HG02884 (cell line): ENCODE results near the gene THSD7B.

ENCODE experiments used
- ATAC-seq: cut with Tn5 transposase; IDR thresholded peaks from one replicate; pipeline ENCODE4 v1.9.1; 2021; ENCODE audit warnings: mild to moderate bottlenecking, moderate library complexity; ENCODE audit not compliant: unreplicated experiment

THSD7B gene

DNA sequence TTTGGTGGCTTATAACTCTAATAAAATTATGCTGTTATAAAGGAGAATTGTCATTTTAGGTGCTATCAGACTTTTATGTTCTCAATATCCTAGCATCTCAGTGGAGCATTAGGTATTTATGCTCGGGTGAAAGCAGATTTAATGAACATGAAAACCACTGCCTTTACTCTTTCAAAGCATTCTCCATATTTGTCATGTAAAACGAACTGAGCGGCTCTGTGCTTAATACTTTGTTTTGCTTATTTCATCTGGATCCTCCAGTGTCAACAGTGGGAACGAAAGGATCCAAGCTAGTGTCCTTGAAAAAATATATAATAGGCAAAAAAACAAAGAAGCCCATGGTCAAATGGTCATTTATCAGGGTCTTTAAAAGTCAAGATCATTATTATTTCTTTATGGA, 53.5 kb downstream of the THSD7B start:
- ATAC-seq, result no peak

DNA sequence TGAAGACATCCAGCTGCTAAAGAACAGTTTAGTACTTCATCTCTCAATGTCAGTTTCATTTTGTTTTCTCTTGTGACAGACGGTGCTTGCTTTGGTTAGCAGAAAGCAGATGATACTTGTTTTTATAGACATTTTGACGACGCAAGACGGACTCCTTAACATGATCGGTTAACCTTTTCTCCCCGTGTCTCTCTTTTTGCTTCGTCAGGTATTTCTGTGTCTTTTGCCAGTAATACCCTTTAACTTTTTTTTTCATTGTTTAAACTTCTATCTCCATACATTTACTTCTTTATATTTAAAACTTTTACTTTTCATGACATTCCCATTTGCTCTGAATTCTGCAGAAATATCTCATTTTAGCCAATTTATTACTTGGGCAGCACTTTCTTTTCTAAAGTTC, 57.9 kb downstream of the THSD7B start:
- no peak for ATAC-seq

DNA sequence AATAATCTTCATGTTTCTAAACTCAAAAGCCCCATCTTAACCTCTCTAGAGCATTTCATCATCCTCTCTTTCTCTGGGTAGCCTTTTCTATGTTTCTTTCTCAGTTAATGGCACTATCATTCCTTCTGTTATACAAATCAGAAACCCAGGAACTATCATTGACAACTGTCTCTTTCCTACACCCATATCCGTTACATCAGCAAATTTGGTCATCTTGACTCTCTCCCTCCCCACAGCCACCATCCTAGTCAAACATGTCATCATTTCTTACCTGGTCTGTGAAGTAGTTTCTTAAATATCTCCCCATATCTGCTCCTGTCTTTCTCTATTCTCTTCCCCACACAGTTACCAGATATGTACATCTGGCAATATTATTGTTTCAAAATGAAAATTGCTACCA, 62.8 kb downstream of the THSD7B start:
- ATAC-seq, result no peak

DNA sequence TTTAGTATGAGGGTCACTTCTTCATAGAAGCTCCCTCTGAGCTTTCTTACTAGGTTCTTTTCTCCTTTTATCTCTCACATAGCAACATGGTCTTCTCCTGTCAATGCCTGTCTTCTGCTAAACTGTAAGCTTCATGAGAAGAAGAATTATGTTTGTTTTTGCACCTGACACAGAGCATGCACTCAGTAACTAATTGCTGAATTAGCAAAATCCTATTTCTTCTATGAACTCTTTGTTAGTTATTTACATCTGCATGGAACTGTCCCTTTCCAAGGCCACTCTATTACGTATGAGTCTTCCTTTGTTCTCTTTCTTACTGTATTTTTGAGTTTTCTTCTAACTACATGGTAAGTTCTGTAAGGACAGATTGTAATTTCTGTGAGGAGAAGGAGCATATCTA, 63.4 kb downstream of the THSD7B start:
- no peak for ATAC-seq

DNA sequence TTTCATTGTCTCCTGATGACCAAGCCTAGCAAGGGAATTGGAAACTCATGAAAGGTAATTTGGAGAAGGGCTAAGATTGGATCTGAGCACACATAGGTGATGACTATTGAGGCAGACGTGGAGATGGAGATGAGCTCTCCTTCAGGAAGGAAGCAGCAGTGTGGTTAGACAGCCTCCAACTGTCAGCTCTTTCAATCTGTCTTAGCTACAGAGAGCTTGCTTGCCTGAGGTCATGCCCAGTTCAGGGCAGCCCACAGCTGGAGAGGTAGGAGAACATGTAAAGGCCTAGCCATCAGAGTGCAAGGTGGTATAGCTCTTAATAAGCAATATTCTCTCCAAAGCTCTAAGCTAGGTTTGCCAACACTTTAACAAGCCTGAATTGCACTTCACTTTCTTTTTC, 79.2 kb downstream of the THSD7B start:
- ATAC-seq, result no peak

DNA sequence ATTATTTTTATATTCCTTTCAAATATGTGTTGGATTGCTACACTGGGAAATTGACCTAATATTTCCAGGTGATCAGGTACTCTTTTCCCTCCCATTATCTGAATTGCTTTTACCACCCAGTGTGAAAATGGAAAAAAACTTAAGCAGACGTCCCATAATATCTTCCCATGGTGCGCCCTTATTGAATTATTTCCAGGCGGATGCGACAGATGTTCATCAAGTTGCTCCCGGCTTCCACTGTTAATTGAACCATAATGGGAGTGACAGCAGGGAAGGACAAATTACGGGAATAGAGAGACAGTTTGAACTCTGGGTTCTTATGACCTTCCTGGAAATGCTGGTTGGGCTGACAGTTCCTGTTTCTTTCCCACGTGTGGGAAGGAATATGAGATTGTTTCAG, 93.3 kb downstream of the THSD7B start:
- no peak for ATAC-seq

DNA sequence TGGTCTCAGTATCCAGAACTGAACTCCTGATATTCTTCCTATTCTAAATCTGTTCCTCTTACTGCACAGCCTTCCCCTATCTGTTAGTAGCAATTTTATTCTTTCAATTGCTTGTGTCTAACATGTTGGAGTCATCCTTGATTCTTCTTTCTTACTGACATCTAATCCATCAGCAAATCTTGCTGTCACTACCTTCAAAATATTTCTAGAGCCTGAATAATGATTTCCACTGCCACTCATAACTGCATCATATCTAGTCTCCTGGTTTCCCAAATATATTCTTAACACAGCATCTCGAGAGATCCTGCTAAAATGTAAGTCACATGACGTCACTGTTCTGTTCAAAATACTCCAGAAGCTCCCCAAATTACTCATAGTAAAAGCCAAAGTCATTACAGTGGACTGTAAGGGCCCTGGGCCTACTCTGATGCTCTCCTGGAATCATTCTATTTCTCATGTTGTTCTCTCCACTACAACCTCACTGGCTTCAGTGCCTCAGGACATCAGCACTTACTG, 95.2 kb downstream of the THSD7B start:
- ATAC-seq, result no peak

DNA sequence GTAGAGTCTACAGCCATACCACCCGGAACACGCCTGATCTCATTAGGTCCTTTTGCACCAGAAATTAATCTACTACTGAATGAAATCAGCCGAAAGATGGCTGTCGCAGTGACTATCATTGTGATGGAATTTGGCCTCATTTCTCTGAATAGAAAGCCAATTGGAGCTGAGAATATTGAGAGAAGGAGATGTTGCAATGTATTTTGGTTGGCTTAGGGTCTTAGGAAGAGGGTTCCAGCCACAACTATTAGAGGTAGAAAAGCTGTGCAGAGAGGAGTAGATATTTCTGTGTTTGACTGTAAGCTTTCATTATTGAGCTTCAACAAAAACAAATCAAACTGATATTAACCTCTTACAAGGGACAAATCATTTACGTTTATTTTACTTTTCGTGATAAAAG, 98.1 kb downstream of the THSD7B start:
- no peak for ATAC-seq

DNA sequence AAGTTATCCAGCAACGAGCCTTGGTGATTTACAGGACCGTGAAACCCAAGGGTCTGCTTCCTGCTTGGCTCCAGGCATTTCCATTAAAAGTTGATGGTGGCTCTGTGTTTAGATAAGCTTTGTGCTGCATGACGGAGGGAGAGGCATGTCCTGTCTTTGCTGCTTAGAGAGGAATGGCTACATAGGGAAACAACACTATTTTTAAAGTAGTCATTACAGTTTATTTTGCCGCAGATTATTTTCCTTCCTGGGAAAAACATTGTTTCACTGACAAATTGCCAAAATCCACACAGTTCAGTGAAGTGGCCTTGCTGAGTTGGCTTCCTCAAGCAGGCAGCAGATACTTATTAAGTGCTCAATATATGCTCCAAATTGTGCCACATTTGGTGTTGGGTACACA, 98.5 kb downstream of the THSD7B start:
- no peak for ATAC-seq

DNA sequence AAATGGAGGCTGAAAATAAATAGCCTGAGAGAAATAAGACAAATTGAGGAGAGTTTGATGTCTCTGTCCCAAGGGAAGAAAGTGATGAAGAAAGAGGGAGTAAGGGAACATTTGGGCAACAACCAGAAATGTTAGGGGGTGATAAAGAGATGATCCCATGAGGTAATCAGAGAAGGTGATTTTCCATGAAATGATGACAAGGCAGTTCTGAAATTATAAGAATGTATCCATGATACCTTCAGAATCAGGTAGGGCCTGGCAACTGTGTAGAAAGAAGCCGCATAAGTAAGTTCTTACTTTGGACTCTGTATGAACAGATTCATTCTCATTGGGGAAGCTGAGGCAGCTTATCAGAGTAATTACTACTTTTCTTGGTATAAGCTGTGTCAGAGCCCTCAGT, 106.1 kb downstream of the THSD7B start:
- no peak for ATAC-seq

DNA sequence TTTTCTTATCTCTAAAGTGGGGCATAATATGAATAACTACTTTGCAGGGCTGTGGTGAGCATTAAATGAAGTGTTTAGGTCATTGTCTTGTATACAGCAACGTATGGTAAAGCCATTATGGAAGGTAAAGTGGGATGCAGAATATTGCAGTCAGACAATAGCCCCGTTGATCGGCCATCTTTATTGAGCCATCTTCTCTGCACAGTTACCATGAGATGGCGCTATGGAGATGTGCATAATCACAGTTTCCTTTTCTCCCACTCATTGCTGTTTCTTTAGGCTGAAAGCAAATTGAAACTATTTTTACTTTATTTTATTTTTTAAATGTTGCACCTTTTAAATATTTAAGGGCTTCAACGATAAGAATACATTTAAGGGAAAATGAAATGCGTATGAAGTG, 108.9 kb downstream of the THSD7B start:
- ATAC-seq, result peak; percentile 60

DNA sequence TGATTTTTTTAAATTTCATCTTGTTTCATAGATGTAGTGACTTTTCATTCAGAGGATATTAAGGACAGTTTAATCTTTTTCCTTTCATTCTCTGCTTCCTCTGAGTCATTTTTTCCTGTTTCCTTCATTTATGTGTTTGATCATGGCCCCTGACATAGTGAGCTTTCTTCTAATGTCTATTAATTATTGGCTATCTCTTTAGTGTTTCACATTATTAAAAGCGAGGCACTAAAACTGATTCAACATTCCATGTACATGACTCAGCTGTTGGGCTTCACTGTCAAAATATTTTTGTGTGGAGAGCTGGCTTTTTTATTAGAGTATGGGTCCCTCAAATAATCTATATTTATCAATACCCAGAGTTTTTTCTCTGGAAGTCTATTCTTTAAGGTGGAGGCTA, 125.8 kb downstream of the THSD7B start:
- no peak for ATAC-seq

DNA sequence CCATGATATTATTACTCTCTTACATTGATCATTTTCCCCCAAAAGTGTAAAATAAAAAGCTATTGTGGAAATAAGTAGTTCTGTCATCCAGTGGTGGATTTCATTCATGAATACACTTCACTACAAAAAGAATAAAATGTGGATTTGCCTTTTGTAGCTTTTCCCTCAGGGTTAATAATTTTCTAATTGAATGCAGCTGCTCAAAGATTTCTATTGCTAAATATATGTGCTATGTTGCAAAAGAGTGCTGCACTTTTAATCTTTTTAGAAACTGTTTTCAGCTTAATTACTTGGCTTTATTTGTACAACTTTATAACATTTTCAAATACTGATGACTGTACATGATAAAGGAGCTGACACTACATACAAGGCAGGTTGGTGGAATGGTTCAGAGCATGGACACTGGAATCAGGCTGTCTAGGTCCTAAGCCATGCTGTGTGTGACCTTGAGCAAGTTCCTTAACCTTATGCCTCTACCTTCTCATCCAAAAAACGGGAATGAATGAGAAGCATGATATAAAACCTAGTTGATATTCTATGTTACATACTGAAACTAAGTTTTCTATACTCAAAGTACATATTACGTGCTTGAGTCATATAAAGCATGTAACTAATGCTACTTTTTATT, 128.8 kb downstream of the THSD7B start:
- ATAC-seq, result no peak

DNA sequence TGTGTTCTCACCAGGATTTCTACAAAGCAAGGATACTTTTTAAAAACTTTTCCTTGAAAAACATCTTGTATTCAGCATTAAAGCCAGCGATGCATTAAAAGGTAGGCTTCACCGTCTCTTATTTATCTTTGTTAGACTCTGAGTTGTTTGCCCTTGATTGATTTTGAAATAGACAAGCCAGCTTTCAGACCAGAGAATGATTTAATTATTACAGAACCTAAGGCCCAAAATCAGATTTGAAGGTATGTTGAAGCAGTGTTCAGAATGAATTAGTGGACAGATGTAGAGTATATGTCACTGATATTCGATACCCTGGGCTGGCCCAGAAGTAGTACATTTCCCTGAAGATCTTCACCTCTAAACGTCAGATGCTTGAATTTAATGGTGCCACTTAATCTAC, 136.4 kb downstream of the THSD7B start:
- ATAC-seq, result no peak

DNA sequence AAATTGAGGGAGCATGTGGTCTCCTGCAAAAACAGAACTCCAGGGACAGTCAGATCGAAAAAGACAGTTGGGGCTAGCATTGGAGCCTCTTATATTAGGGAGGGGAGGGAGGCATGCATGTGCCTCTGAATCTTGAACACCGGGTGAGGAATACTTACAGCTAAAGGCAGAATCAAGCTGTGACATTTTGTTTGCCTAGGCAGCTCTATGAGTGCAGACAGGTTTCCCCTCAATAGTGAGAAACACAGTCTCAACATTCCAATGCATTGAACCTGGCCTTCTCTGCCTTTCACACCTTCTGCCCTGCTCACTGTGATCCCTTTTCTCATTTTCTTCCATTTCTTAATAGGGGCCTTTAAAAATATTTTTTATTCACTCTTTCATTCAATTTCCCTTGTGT, 140.4 kb downstream of the THSD7B start:
- no peak for ATAC-seq

DNA sequence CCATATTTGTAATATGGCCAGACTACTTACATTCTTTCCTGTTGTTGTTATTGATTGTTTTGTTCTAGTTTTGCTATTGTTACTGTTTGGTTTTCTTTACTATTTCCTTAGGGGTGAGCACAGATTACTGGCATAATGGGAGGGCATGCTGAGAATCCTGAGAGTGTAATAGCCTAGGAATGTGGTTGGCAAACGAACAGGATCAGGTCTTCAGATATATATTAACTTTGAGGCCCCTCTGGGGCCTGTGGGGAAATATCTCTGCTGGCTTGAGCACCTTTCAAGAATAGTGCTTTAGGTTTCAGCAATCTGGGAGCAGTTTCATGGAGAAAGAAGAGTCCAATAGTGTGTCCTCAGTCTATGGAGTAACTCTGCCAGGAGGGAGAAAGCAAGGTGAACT, 144.4 kb downstream of the THSD7B start:
- ATAC-seq, result no peak

DNA sequence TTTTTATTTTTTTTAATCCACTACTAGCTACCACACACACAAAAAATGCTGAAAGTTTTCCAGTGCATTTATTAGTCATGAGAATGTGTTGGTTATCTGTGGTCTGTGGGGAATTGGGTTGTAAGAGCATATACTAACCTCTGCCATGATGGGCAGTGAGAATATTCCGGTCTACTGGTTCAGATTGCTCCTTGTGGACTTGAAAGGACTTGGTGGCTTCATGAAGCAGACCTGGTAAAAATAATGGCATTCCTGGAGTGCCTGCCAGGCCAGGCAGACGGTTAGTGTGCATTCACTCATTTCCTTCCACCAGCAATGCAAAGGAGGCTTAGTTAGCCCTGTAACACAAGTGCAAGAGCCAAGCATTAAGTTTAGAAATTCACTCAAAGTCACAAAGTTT, 150.8 kb downstream of the THSD7B start:
- no peak for ATAC-seq

DNA sequence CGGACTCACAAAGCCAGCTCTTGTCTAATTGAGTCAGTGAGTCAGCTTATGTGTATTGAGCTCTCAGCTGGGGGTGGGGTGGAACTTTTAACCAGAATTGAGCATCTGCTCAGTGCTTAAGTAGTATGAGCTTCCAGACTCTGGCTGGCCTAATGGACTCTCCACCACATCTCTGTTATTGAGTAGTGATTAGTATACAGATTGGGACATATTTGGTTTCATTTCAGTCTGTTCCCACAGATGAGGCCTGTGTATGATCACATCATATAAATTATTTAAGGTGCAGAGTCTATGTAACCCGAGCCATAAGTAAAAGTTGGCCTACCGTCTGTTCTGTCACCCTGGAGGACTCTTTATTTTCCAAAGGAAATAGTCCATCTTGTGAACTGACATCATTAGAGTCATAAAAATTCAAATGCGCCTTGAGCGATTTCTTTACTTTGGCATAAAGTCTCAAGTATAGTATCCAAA, 152.1 kb downstream of the THSD7B start:
- no peak for ATAC-seq

DNA sequence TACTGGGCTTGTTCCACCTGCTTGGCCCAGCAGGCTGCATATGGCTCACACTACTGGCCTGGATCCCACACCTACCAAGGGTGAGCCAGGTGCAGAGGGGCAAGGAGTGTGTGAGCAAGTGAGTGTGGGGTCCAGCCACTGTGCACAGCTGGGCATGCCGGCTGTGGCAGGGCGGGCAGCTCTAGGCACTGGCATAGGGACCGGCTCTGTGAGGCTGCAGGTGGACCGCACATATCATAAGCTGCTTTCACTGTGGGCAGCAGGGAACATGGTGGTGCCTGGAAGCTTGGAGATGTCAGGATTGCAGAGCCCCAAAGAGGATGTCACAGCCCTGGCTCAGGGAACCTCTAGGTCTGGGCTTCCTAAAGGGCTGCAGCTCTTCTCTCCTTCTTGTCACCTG, 154.3 kb downstream of the THSD7B start:
- ATAC-seq, result no peak

DNA sequence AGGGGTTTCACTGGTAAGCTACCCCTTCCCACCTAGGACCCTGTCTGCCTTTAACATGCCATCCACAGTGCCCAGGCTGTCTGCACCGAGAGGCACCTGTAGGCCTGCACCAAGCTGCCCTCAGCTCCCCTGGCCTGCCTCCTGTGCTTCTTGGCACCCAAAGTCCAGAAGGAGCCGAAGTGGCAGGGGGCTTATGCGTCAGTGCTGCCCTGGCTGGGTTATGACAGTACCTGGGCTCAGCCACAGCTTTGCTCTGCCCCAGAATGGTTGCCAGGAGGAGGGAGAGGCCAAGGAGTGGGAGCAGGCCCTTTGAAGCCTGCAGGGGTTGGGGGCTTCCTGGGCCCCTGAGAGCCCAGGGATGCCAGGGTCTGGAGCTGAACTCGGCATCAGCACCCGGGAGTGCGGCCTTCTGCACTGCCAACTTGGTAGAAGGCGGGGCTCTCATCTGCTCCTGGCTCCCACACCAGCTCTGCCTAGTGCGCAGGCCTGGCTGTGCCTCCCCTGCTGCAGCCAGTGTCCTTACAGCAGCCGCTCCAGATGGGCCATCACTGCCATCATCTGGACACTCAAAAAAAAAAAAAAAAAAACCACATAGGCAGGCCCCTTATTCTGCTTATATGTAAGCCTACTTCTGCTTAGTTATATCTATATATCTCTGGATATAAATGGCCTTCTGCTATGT, 155.4 kb downstream of the THSD7B start:
- no peak for ATAC-seq

DNA sequence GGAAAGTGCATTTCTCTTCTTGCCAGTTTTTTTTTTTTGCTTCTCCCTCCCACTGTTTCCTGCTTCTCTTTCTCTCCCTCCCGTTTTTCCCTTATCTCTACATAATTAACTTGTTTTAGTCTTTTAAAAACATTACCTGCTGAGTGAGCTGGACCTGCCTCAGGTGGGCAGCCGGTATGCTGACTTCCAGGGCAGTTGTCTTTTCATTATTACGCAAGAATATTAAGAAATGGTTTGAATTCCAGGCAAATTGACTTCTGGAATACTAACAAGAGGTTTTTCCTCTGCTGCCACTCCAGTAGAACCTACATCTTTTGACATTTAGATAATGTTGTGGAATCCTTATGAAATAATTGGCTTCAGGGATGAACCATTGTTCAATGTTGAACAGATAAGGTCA, 161.8 kb downstream of the THSD7B start:
- no peak for ATAC-seq

DNA sequence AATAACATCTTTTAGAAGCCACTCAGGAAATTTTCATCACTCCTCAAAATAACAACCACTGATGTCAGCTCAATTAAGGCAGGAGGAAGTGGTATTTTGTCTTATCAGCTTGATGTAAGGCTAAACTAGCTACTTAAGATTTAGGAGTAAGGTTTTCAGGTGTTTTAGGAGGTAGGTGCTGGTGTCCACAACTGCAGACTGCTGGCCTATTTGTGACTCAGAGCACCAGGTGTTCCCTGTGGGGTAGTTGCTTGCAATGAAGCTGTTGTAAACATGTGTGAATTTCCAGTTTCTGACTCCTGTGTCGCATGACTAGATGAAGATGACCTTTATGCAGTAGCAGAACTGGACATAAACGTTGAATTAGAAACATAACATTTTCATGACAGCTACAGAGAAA, 164.2 kb downstream of the THSD7B start:
- no peak for ATAC-seq

DNA sequence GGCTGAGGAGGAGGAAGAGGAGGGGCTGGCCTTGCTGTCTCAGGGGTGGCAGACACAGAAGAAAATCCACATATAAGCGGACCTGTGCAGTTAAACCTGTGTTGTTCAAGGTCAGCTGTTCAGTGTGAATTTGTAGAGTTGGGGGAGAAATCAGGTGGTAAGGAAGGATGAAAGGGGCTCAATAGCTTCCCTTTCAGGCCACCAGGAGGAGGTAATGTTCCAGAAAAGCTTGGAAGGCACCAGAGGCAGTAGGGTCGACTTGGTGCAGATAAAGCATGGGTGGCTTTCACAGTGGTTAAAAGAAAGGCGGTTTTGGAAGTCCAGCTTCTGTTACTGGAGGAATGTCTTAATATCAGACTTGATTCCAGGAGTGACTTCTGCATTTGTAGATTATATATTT, 167.4 kb downstream of the THSD7B start:
- peak; percentile 66 for ATAC-seq
